Measurements from ENCODE around the gene TBX5.

TBX5 gene

GRCh38 chr12:114434341-114434740, 28.4 kb upstream of the TBX5 start:
- Histone ChIP-seq H3K4me3 (ENCODE audit: insufficient read depth, low read depth, low read length, poor library complexity, severe bottlenecking) (no peak overlapping the region), H3K27ac (ENCODE audit: insufficient read depth, low read length, poor library complexity, severe bottlenecking) (no peak overlapping the region), H3K9me3 (ENCODE audit: control insufficient read depth, low read length) (no peaks in the 10 kb centered on the region), H3K27me3 (replicated peaks; ENCODE audit: control insufficient read depth, insufficient read depth, low read length, poor library complexity, severe bottlenecking) (peaks cover 6% of the 10 kb centered on the region), H3K4me1 (ENCODE audit: control insufficient read depth, insufficient read depth, low read length, poor library complexity, severe bottlenecking) (no peaks in the 10 kb centered on the region), H3K36me3 (ENCODE audit: control insufficient read depth, insufficient read depth, low read length) (no peaks in the 10 kb centered on the region)
- no peak for DNase-seq

GRCh38 chr12:114431902-114432301, 26.0 kb upstream of the TBX5 start:
- no peak for DNase-seq
- no peaks in the 10 kb centered on the region for H3K4me1 ChIP-seq (ENCODE audit: control insufficient read depth, insufficient read depth, low read length, poor library complexity, severe bottlenecking)
- H3K27me3 ChIP-seq (replicated peaks; ENCODE audit: control insufficient read depth, insufficient read depth, low read length, poor library complexity, severe bottlenecking): peaks cover 3% of the 10 kb centered on the region
- H3K9me3 ChIP-seq (ENCODE audit: control insufficient read depth, low read length): no peaks in the 10 kb centered on the region
- no peak overlapping the region for H3K27ac ChIP-seq (ENCODE audit: insufficient read depth, low read length, poor library complexity, severe bottlenecking)
- no peaks in the 10 kb centered on the region for H3K36me3 ChIP-seq (ENCODE audit: control insufficient read depth, insufficient read depth, low read length)
- no peak overlapping the region for H3K4me3 ChIP-seq (ENCODE audit: insufficient read depth, low read depth, low read length, poor library complexity, severe bottlenecking)

GRCh38 chr12:114430306-114430705, 24.4 kb upstream of the TBX5 start:
- Histone ChIP-seq H3K4me1 (ENCODE audit: control insufficient read depth, insufficient read depth, low read length, poor library complexity, severe bottlenecking) (no peaks in the 10 kb centered on the region), H3K27me3 (replicated peaks; ENCODE audit: control insufficient read depth, insufficient read depth, low read length, poor library complexity, severe bottlenecking) (no peaks in the 10 kb centered on the region), H3K36me3 (ENCODE audit: control insufficient read depth, insufficient read depth, low read length) (no peaks in the 10 kb centered on the region), H3K4me3 (ENCODE audit: insufficient read depth, low read depth, low read length, poor library complexity, severe bottlenecking) (no peak overlapping the region), H3K27ac (ENCODE audit: insufficient read depth, low read length, poor library complexity, severe bottlenecking) (no peak overlapping the region), H3K9me3 (ENCODE audit: control insufficient read depth, low read length) (no peaks in the 10 kb centered on the region)
- no peak for DNase-seq

- no peak overlapping the region for H3K4me3 ChIP-seq (ENCODE audit: insufficient read depth, low read depth, low read length, poor library complexity, severe bottlenecking)
- H3K27me3 ChIP-seq (replicated peaks; ENCODE audit: control insufficient read depth, insufficient read depth, low read length, poor library complexity, severe bottlenecking): no peaks in the 10 kb centered on the region
- no peaks in the 10 kb centered on the region for H3K36me3 ChIP-seq (ENCODE audit: control insufficient read depth, insufficient read depth, low read length)
- no peak for DNase-seq
- no peaks in the 10 kb centered on the region for H3K9me3 ChIP-seq (ENCODE audit: control insufficient read depth, low read length)
- no peak overlapping the region for H3K27ac ChIP-seq (ENCODE audit: insufficient read depth, low read length, poor library complexity, severe bottlenecking)
- no peaks in the 10 kb centered on the region for H3K4me1 ChIP-seq (ENCODE audit: control insufficient read depth, insufficient read depth, low read length, poor library complexity, severe bottlenecking)
Observed at GRCh38 chr12:114425031-114425626, 19.2 kb upstream of the TBX5 start.

- no peak overlapping the region for H3K4me3 ChIP-seq (ENCODE audit: insufficient read depth, low read depth, low read length, poor library complexity, severe bottlenecking)
- H3K27me3 ChIP-seq (replicated peaks; ENCODE audit: control insufficient read depth, insufficient read depth, low read length, poor library complexity, severe bottlenecking): no peaks in the 10 kb centered on the region
- H3K4me1 ChIP-seq (ENCODE audit: control insufficient read depth, insufficient read depth, low read length, poor library complexity, severe bottlenecking): no peaks in the 10 kb centered on the region
- no peaks in the 10 kb centered on the region for H3K9me3 ChIP-seq (ENCODE audit: control insufficient read depth, low read length)
- no peak for DNase-seq
- no peak overlapping the region for H3K27ac ChIP-seq (ENCODE audit: insufficient read depth, low read length, poor library complexity, severe bottlenecking)
- H3K36me3 ChIP-seq (ENCODE audit: control insufficient read depth, insufficient read depth, low read length): no peaks in the 10 kb centered on the region
Observed at GRCh38 chr12:114420944-114421335, 15.0 kb upstream of the TBX5 start.

DNA sequence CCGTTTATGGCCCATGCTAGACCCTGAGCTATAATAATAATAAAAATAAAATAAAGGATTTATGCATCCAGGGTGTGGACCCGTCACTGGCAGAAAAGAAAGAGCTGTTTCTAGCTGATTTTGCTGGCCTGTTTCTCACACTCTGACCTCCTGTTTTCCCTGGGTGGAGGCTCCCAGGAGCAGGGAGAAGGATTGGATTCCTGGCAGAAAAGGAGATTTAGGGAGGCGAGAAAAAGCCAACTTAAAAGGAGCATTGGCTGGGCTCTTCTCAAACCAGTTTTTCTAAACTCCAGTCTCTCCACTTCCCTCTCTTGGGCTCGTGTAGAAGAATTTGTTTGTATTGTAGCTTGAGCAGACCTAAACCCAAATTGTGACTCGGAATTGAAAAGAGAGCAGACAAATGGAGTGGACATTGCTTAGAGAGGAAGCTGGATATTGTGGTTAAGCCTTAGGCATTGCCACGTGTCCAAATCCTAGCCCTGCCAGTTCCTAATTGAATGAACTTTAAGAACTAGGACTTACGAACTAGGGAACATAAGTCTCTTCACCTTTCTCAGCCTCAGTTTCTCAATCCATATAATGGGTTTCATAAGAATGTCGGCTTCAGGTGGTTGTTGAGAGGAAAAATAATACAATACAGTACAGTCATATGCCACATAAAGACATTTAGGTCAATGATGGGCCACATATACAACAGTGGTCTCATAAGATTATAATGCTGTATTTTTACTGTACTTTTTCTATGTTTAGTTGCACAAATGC, 14.4 kb upstream of the TBX5 start:
- no peak for DNase-seq
- no peak overlapping the region for H3K4me3 ChIP-seq (ENCODE audit: insufficient read depth, low read depth, low read length, poor library complexity, severe bottlenecking)
- H3K27ac ChIP-seq (ENCODE audit: insufficient read depth, low read length, poor library complexity, severe bottlenecking): no peak overlapping the region
- no peaks in the 10 kb centered on the region for H3K36me3 ChIP-seq (ENCODE audit: control insufficient read depth, insufficient read depth, low read length)
- no peaks in the 10 kb centered on the region for H3K4me1 ChIP-seq (ENCODE audit: control insufficient read depth, insufficient read depth, low read length, poor library complexity, severe bottlenecking)
- no peaks in the 10 kb centered on the region for H3K27me3 ChIP-seq (replicated peaks; ENCODE audit: control insufficient read depth, insufficient read depth, low read length, poor library complexity, severe bottlenecking)
- H3K9me3 ChIP-seq (ENCODE audit: control insufficient read depth, low read length): no peaks in the 10 kb centered on the region

DNA sequence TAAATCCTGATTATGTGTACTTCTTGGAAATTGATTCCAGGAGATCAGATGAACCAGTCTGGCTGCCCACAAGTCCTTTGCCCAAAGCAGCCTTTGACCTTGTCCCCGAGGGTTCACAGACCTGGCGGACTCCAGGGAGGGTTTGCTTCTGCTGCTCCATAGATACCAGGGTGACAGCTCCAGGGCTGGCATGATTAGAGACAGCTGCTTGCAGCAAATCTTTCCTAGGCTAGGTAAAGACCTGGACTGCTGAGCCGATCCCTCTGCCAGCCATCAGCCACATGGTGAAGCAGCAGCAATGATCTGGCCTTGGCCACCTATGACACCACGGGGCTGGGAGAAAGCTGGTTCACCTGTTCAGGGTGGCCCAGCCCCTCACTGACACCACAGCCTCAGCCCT, 10.1 kb upstream of the TBX5 start:
- no peak for DNase-seq
- Histone ChIP-seq H3K27ac (ENCODE audit: insufficient read depth, low read length, poor library complexity, severe bottlenecking) (no peak overlapping the region), H3K9me3 (ENCODE audit: control insufficient read depth, low read length) (no peaks in the 10 kb centered on the region), H3K4me1 (ENCODE audit: control insufficient read depth, insufficient read depth, low read length, poor library complexity, severe bottlenecking) (no peaks in the 10 kb centered on the region), H3K4me3 (ENCODE audit: insufficient read depth, low read depth, low read length, poor library complexity, severe bottlenecking) (no peak overlapping the region), H3K27me3 (replicated peaks; ENCODE audit: control insufficient read depth, insufficient read depth, low read length, poor library complexity, severe bottlenecking) (peaks cover 18% of the 10 kb centered on the region), H3K36me3 (ENCODE audit: control insufficient read depth, insufficient read depth, low read length) (no peaks in the 10 kb centered on the region)

DNA sequence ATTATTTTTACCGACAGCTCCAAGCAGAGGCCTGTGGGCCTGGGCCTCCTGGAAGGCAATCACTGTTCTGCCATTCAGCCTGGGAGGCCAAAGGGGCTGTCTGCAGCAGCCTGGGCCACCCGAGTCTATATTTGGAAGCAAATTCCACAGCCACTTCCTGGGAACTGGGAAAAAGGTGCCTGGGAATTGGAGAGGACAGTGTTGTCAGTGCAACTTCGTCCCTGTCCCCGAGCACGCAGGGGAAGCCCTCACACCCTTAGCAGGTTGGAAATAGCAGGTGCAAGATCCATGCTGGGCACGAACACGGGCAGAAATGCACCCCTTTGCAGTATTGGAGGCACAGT, 9.6 kb upstream of the TBX5 start:
- Histone ChIP-seq H3K27me3 (replicated peaks; ENCODE audit: control insufficient read depth, insufficient read depth, low read length, poor library complexity, severe bottlenecking) (peaks cover 23% of the 10 kb centered on the region), H3K4me3 (ENCODE audit: insufficient read depth, low read depth, low read length, poor library complexity, severe bottlenecking) (no peak overlapping the region), H3K4me1 (ENCODE audit: control insufficient read depth, insufficient read depth, low read length, poor library complexity, severe bottlenecking) (no peaks in the 10 kb centered on the region), H3K27ac (ENCODE audit: insufficient read depth, low read length, poor library complexity, severe bottlenecking) (no peak overlapping the region), H3K36me3 (ENCODE audit: control insufficient read depth, insufficient read depth, low read length) (no peaks in the 10 kb centered on the region), H3K9me3 (ENCODE audit: control insufficient read depth, low read length) (no peaks in the 10 kb centered on the region)
- no peak for DNase-seq

GRCh38 chr12:114414866-114415524, 9.1 kb upstream of the TBX5 start:
- no peak for DNase-seq
- no peaks in the 10 kb centered on the region for H3K4me1 ChIP-seq (ENCODE audit: control insufficient read depth, insufficient read depth, low read length, poor library complexity, severe bottlenecking)
- H3K4me3 ChIP-seq (ENCODE audit: insufficient read depth, low read depth, low read length, poor library complexity, severe bottlenecking): no peak overlapping the region
- no peaks in the 10 kb centered on the region for H3K36me3 ChIP-seq (ENCODE audit: control insufficient read depth, insufficient read depth, low read length)
- peaks cover 27% of the 10 kb centered on the region for H3K27me3 ChIP-seq (replicated peaks; ENCODE audit: control insufficient read depth, insufficient read depth, low read length, poor library complexity, severe bottlenecking)
- H3K9me3 ChIP-seq (ENCODE audit: control insufficient read depth, low read length): no peaks in the 10 kb centered on the region
- H3K27ac ChIP-seq (ENCODE audit: insufficient read depth, low read length, poor library complexity, severe bottlenecking): no peak overlapping the region

All from effector memory CD4-positive, alpha-beta T cell (primary cell).